HUDEP-2 (cell line): Measurements from ENCODE around the gene HEATR5B.
A peak's percentile ranks its signal among the peaks of the same experiment; 100 is the strongest.
"Not testable (repeated sequence)": the region's sequence is repeated elsewhere in the genome, so short reads cannot be mapped to it uniquely, and the experiment has no call there.

Experiments
- DNase-seq, 76 experiments: peaks; one replicate each; lab custom pipeline; 2025; ENCODE audit not compliant: unreplicated experiment in 76 of 76; lab: John Stamatoyannopoulos, UW

The HEATR5B gene

DNA sequence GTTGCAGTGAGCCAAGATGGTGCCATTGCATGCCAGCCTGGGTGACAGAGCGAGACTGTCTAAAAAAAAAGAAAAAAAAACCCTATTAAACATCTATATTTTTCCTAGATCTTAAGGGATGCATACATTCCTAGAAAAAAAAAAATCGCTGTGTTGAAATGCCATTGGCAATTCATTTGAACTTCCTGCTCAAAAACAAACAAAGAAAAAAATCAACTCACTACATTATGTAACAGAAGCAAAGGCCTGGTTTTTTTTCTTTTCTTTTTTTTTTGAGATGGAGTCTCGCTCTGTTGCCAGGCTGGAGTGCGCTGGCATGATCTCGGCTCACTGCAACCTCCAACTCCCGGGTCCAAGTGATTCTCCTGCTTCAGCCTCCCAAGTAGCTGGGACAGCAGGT, 96.2 kb downstream of the HEATR5B start:
- no peak for DNase-seq

DNA sequence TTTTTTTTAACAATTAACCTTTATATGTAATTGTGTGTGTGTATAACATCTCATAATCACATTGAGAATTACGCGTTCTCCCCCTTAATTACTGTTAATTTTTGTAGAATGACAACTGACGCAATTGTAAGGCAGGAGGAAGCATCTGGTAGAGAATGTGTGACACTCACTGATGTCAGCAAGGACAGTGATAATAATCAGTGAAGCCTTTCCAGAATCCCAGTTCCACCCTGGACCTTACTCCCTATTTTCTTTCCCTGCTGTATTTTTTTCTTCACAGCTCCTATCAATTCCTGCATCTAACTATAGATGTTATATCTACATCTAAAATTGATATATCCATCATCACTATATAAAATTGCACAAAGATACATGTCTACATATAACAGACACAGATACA, 101.7 kb downstream of the HEATR5B start:
- DNase-seq: no peak

DNA sequence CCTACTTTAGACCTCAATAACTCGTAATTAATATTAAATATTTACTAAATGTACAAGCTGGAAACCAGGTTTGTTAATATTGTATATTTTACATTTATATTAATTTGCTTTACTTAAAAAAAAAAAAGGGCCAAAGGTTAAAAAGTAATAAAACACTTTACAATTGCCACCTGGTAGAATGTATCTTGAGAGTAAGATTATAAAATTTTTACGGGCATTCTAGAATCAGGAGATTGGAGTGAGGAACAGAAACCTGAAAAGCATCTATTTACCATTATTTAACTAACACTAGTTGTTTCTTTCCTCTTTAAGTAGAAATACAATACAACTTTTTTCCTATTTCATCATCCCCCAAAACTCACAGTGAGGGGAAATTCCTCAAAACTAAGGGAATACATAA, 102.3 kb downstream of the HEATR5B start:
- DNase-seq: no peak

DNA sequence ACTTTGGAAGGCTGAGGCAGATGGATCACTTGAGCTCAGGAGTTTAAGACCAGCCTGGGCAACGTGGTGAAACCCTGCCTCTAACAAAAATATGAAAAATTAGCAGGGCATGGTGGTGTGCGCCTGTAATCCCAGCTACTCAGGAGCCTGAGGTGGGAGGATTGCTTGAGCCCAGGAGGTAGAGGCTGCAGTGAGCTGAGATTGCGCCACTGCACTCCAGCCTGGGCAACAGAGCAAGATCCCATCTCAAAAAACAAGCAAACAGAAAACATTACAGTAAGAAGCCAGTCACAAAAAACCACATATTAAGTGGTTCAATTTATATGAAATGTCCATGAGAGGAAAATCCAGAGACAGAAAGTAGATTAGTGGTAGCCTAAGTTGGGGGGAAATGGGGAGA, 105.2 kb downstream of the HEATR5B start:
- DNase-seq: not testable (repeated sequence)

DNA sequence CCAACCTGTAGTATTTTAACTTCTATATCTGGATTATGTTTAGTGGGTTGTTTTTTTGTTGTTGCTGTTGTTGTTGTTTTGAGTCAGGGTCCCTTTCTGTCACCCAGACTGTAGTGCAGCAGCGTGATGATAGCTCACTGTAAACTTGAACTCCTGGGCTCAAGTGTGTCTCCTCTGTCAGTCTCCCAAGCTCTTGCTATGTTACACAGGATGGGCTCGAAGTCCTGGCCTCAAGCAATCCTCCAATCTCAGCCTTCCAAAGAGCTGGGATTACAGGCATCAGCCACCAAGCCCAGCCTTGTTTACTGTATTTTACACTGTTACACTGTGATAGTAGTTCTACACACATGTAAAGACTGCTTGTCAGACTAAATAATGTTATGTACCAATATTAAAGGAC, 108.1 kb downstream of the HEATR5B start:
- no peak for DNase-seq

DNA sequence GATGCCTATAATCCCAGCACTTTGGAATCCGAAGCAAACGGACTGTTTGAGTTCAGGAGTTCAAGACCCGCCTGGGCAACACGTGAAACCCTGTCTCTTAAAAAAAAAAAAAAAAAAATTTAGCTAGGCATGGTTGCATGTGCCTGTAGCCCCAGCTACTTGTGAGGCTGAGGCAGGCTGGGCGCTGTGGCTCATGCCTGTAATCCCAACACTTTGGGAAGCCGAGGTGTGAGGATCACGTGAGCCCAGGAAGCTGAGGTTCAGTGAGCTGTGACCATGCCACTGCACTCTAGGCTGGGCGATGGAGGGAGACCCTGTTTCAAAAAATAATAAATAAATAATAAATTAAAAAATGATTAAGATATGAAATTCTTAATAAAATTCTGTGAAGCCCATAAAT, 108.9 kb downstream of the HEATR5B start:
- no peak for DNase-seq

DNA sequence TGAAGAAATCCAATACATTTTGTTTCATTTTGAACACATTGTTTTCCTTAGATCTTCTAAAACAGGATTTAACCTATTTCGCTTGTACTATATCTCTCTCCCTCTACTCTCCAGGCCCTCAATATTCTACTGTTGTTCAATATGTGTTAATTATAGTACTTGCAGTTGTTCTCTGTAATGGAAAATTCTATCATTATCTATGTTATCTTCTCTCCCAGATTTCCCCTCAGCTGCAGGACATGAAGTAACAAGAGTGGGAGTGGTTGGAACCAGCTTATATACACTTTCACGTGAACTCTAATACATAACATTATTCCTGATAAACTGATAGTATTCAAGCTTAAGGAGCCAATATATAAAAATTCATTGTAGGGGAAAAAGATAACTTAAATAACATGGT, 110.9 kb downstream of the HEATR5B start:
- DNase-seq: peak in 9 of 76 experiments; percentile 6 to 53 (median 37)

DNA sequence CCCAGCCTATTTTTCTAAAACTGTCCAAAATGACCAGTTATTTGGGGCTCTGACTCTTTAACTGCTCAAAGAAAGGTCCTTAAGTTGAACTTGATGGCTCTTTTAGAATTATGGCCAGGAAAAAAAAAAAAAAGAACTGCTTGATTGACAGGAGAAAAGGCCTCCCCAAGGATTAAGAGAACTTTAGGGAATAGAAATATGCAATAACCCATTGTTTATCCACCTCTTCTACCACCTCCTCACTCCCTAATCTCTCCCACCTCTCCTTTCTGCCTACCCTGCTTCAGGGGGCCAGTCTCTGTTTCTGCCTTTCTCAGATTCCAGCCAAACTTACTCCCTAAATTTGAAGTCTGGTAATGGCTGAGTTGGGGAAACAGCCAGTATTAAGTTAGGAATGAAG, 112.2 kb downstream of the HEATR5B start:
- no peak for DNase-seq

DNA sequence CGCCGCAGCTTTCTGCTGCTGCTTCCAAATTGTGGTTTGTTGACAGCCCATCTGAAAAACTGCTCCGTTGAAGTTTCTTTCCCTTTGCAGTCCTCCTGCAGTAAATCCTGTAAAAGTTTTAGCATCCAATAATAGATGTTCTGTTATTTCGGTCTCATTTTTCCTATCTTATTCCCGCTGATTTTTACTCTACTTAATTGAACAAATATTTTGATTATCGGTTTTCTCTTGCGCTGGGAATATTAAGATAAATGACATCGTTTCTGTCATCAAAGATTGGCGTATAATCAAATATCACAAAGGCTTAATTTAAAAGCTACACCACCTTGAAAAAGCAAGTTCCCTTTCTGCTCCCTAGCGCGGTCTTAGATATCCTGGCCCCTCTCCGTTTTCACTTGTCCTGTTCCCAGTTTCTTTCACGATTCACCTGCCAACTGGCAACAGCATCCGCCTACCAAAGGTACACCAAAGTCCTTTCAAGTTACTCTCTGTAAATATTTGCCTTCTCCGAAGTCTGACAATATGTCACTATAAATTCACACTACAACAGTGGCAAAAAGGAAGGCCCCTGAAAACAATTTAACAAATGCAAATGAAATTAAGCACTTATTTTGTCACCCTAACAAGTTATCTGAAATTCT, 116.8 kb downstream of the HEATR5B start:
- peak in 7 of 76 experiments; percentile 2 to 44 (median 8) for DNase-seq

DNA sequence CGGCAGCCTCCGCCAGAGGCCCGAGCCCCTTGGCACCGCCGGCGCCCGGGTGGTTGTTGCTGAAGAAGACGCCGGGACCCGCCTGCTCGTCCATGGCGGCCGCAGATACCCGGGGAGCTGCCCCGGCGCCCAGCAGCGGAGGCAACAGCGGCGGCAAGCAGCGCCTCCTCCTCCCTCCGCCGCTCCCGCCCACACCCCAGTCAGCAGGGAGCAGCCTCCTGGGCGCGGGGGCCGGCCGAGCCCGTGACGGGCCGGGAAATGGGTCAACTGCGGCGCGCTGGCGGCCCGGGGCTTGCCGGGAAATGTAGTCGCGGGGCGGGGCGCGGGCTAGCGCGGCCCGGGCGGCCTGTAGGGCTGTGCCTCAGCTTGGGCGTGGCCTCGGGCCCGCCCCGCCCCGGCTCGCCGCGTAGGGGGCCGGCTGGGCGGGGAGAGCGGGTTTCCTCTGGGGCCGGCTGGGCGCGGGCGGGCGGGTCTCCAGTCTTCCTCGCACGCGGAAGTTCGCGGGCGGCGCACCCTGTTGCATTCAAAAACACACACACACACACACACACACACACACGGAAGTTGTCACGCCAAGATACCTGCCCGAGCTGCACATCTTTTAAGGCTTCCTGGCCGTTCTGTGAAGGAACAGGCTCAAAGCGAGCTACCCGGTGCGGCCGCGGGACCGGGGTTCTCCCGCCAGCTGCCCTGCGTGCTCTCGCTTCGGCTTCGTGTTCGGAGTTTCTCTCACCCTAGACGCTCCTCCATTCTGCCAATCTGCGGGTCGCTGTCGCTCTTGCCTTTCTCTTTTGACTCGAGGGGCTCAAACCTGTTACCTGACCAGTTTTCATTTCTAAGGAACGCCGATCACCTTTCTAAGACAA, 117.6 kb downstream of the HEATR5B start, which contains the start of gene STRN:
STRN (minus strand) TSS at position 167 of the 866 bp plus-strand sequence; CDS start at position 94, 73 bp downstream.
- peak; percentile 30 to 99 (median 93) for DNase-seq

DNA sequence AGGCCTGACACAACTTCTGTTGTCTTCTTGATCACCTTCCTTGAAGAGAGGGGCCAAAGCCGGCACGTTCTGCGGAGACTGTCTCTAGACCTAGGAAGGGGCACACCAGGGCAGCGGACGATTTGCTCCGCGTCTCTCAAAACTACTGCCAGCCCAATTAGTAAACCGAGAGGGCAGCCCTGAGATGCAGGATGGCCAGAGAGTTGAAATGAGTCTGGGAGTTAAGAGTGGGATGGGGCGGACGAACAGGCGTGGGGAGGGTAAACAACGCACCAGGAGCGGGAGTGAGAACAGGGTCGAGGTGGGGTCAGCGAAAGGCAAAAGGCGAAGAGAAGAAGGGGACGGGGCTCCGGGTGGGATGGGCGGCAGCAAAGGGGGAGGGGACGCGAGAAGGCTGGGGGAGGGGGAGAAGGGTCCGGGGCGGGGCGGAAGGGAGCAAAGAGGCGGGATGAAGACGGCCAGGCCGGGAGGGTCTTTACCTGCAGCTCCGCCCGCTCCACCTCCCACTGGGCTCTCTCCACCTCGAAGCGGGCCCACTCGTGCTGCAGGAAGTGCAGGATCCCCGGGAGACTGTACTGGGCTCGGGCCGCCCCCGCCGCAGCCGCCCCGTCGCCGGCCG, 118.3 kb downstream of the HEATR5B start:
- DNase-seq: peak in 16 of 76 experiments; percentile 7 to 44 (median 33)

DNA sequence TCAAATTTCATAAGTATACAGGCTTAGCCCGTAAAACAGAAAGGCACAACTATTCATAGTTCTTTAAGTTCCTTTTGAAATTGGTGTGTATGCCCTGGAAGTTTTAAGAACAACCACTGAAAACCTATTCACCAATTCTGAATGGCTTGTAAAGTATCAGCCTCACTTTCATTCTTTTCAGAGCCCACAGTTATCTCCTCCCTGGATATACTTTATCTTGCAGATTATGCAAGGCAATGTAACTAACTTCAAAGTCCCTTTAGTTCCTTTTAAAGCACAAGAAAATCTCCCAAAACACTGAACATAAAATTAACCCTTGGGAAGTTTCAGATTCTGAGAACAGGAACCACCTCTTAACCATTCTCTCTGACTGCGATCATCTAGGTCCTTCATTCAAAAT, 119.0 kb downstream of the HEATR5B start:
- DNase-seq: no peak

DNA sequence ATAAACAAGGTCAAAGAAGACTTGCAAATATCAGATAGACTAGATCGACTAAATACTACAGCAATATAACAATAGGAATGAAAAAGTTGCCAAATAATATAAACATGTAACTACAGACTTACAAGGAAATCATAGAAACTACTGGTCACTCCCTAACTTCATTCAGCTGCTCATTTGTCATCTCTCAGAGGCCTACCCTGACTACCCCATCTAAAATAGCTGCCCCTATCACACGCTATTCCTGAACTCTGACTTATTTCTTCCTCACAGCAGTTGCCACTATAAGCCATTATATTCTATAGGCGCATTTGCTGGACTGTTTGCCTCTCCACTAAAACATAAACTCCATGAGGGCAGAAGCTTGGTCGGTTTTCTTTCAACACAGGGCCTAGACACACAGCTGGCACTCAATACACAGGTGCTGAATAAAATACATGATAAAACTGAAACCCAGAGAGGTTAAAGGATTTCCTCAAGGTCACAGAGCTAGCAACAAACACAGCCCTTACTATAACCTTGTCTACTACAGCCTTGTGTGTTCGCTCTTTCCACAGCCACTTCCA, 119.6 kb downstream of the HEATR5B start:
- DNase-seq: no peak

DNA sequence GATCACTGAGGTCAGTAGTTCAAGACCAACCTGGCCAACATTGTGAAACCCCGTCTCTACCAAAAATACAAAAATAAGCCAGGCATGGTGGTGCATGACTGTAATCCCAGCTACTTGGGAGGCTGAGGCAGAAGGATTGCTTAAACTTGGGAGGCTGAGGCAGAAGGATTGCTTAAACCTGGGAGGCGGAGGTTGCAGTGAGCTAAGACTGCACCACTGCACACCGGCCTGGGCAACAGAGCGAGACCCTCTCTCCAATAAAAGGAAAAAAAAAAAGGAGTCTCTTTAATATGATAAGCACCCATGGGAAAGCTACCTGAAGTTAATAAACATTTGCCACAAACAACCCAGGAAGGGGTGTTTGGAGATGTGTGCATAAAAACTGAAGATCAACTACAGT, 120.4 kb downstream of the HEATR5B start:
- no peak for DNase-seq

DNA sequence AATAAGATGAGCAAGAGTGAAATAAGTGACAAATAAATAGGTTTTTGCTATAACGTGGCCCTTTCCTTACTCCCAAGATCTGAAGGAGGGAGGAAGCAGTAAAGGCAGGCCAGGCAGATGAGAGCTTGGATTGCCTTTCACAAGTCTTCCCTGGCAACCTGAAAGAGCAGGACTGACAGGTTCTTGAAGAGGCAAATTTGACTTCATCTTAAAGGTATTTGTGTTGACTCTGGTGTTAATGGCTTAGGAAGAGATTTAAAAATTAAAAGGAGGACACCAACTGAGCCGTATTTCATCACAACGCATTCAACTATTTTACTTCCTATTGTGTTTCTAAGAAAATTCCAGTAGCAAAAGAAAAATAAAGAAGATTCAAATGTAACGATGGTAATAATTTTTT, 121.1 kb downstream of the HEATR5B start:
- DNase-seq: no peak

DNA sequence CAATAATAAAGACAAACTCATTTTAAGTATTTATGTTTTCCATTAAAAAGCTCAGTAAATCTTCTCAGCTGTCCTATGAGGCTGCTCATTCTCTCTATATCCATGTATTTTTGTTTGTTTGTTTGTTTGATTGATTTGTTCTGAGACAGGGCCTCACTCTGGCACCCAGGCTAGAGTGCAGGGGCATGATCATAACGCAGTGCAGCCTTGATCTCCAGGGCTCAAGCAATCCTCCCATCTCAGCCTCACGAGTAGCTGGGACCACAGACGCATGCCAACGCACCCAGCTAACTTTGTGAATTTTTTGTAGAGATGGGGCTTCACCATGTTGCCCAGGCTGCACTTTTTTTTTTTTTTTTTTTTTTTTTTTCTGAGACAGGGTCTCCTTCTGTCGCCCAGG, 123.4 kb downstream of the HEATR5B start:
- DNase-seq: no peak

DNA sequence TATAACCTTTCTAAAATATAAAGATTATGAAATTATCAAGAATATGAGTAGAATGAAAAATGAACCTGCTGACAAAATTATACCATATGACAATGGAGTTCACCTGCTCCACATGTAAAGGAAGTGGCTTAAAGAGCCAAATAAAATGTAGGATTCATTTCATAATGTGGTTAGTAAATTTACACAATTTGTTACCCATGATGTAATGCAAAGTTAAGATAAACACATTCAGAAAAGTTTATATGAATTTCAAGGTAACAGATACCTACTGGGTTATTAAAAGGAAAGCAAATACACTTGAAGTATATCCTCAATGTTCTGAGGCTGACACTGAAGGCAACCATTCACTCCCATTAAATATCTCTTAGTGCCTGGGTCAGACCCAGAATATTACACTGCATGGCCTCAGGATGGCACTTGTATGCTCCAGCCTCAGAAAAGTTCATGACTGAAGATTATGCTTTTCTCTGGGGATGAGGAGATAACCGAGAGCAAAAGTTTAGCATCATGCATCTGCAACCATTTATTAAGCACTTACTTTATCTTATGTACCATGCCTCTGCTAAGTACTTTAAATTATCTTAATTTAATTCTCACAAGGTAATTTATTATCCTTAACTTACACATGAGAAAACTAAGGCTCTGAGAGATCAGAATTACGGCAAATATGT, 124.0 kb downstream of the HEATR5B start:
- DNase-seq: peak in 4 of 76 experiments; percentile 5 to 13 (median 12)

DNA sequence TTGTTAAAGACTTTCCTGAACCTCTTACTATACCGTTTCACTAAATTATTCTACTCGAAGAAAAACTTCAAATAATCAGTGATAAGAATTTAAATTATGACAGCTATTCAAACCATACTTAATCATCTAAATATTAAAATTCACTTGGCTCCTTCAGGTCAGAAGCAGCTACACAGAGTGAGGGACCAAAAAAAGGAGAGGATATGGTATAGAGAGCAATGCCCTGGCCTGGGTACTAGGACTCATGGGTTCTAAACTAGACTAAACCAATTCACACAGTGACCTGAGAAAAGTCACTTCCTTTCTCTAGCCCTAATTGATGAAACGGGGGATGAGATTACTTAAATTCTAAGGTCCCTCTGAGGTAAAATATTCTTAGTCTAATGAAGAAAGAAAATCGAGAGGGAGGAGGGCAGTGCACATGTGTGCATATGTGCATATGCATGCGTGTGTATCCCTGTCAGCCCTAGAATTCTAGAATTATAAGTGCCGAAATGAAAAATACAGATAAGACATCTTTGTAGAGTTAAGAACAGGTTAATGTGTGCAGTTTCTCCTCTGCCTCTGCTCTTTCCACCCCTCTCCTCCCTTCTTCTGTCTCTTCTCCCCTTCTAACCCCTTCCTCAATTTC, 129.1 kb downstream of the HEATR5B start:
- no peak for DNase-seq

DNA sequence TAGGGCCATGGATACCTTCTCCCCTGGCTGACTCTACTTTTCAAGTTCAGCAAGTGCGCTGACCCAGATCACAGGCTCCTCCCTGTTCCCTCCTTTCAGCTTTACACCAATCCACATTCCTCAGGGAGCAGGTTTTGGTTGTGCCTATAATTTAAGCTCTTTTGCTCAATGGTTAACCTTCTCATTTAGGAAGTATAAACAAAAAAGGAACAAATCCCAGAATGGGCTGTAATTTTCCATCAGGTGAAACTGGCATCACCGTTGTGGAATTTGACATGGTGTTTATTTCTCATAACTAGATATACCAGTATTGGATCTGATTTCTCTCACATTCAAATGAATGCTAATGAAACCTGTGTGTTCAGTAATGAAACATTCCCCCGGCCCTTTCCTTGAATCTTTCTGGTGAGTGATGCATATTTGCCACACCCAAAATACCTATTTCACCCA, 131.4 kb downstream of the HEATR5B start:
- no peak for DNase-seq

DNA sequence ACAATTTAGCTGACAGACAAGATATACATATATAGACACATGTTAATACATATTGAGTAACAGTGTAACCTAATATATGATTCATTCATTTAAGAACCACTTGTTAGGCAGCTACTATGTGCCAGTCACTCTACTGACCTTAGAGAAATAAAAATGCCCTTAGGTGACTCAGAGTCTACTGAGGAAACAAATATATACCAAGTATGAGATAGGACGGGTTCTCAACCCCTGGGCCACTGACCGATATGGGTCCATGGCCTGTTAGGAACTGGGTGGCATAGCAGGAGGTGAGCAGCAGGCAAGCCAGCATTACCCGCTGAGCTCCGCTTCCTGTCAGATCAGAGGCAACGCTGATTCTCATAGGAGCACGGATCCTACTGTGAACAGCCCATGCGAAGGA, 132.6 kb downstream of the HEATR5B start:
- no peak for DNase-seq
